Transverse colon (tissue), 3 donors: Measurements from ENCODE around the gene HS3ST1.

Source experiments
- POLR2A ChIP-seq: fragments of 450-650 bp; IDR thresholded peaks from one replicate; pipeline ENCODE4 v1.6.1; 2016; ENCODE audit warnings: antibody characterized with exemption, mild to moderate bottlenecking, moderate library complexity
- POLR2AphosphoS5 ChIP-seq, 3 donors: sonication (generic); formaldehyde crosslinking; IDR thresholded peaks; one replicate each; pipeline ENCODE4 v1.6.1; 2016; ENCODE audit warnings: antibody characterized with exemption in 3 of 3

GRCh38 chr4:11423465-11423864 lies 5.2 kb downstream of the HS3ST1 start:
- no peak for TF ChIP-seq POLR2AphosphoS5 (IDR thresholded peaks at IDR 0.05)
- no peak for TF ChIP-seq POLR2A
